ENCODE measurements around the gene RIMS4. TPM values are rescaled to one million over a fixed set of nuclear protein-coding genes. Genes with fewer than 3 reads are reported as not detected.

The RIMS4 gene
- total RNA-seq, 1 experiment from 2014 or later = 4.0 TPM

- intact Hi-C loops (cut with micrococcal nuclease; ENCODE audit: unreplicated experiment) = no loop called here
- ATAC-seq (no peak), DNase-seq (ENCODE audit: low read depth, low spot score) (no peak)
- Histone ChIP-seq H3K27ac (ENCODE audit: low read length) (no peak overlapping the region), H3K4me3 (ENCODE audit: low read depth in 2 of 2, low read length in 2 of 2) (no peak overlapping the region), H3K4me1 (ENCODE audit: control insufficient read depth, insufficient read depth, low read length) (no peaks in the 10 kb centered on the region), H3K9me3 (ENCODE audit: control insufficient read depth, insufficient read depth, low read depth, low read length) (no peaks in the 10 kb centered on the region), H3K36me3 (ENCODE audit: control insufficient read depth, insufficient read depth, low read length) (no peaks in the 10 kb centered on the region), H3K27me3 (ENCODE audit: control insufficient read depth, insufficient read depth, low read length) (no peaks in the 10 kb centered on the region)
- TF ChIP-seq SIN3A (IDR thresholded peaks at IDR 0.05; ENCODE audit: borderline replicate concordance, insufficient read depth, low read depth, low read length) = no peak
- TF ChIP-seq CTCF (IDR thresholded peaks at IDR 0.05) = no peak
- no peak for TF ChIP-seq TCF7L2 (IDR thresholded peaks at IDR 0.05; ENCODE audit: low read depth, low read length)
- TF ChIP-seq POLR2AphosphoS5 (IDR thresholded peaks at IDR 0.05; ENCODE audit: low read depth, low read length) = no peak
- TF ChIP-seq REST (IDR thresholded peaks at IDR 0.05; ENCODE audit: insufficient read depth in 1 of 2, low read depth in 2 of 2, low read length in 1 of 2) = no peak
- ChIA-PET CTCF (interaction anchor here (0.7 kb wide), 1 partner anchor 14 kb away, joined by 4 read pairs; no protein-coding TSS in a partner anchor), POLR2A (no interaction called here)
- in situ Hi-C loops (cut with HindIII; ENCODE audit: low pct_unique_long_range_greater_than_20kb, low sequenced_read_pairs) = no loop called here
- BruUV-seq (replicated peaks) = no TSS peak
These were observed 41.4 kb downstream of the RIMS4 start for GRCh38 chr20:44768854-44769480.

DNA sequence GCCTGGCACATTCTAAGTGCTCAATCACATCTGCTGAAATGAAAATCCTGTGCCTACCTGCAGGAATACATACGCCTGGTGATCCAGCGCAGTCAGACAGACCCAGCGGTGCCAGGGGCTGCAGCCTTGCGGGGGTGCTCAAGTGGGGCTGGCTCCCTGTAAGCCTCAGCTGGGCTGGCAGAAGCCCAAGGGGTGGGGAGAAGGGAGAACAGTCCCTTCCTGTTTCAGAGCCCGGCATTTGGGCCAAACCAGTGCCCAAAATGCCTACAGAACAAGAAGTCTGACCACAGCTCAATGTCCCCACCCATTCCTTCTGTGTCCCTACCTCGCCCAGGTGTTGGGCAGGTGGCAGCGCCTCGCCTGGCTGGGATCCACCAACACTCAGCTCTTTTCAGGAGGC is 42.1 kb downstream of the RIMS4 start:
- BruUV-seq (replicated peaks) = no TSS peak
- Histone ChIP-seq H3K9me3 (ENCODE audit: control insufficient read depth, insufficient read depth, low read depth, low read length) (no peaks in the 10 kb centered on the region), H3K4me1 (ENCODE audit: control insufficient read depth, insufficient read depth, low read length) (no peaks in the 10 kb centered on the region), H3K36me3 (ENCODE audit: control insufficient read depth, insufficient read depth, low read length) (no peaks in the 10 kb centered on the region), H3K27ac (ENCODE audit: low read length) (no peak overlapping the region), H3K4me3 (ENCODE audit: low read depth in 2 of 2, low read length in 2 of 2) (no peak overlapping the region), H3K27me3 (ENCODE audit: control insufficient read depth, insufficient read depth, low read length) (no peaks in the 10 kb centered on the region)
- intact Hi-C loops (cut with micrococcal nuclease; ENCODE audit: unreplicated experiment) (no loop called here), in situ Hi-C loops (cut with HindIII; ENCODE audit: low pct_unique_long_range_greater_than_20kb, low sequenced_read_pairs) (no loop called here)
- DNase-seq (ENCODE audit: low read depth, low spot score) (no peak), ATAC-seq (no peak)
- ChIA-PET POLR2A (no interaction called here), CTCF (no interaction called here)
- no peak for TF ChIP-seq POLR2AphosphoS5 (IDR thresholded peaks at IDR 0.05; ENCODE audit: low read depth, low read length)
- no peak for TF ChIP-seq SIN3A (IDR thresholded peaks at IDR 0.05; ENCODE audit: borderline replicate concordance, insufficient read depth, low read depth, low read length)
- no peak for TF ChIP-seq CTCF (IDR thresholded peaks at IDR 0.05)
- TF ChIP-seq REST (IDR thresholded peaks at IDR 0.05; ENCODE audit: insufficient read depth in 1 of 2, low read depth in 2 of 2, low read length in 1 of 2) = no peak
